MM.1S (cell line): ENCODE measurements around the gene FEN1.

Source experiments
- CTCF ChIP-seq: fragments of 300-600 bp; sonication (generic); IDR thresholded peaks from 2 replicates; pipeline ENCODE4 v1.5.1; 2016; ENCODE audit warnings: antibody characterized with exemption, low read length, mixed read lengths
- EZH2 ChIP-seq: fragments of 300-600 bp; sonication (generic); optimal IDR thresholded peaks from 2 replicates; pipeline ENCODE3; 2017; ENCODE audit warnings: low read depth, mild to moderate bottlenecking, antibody characterized with exemption, low read length, mixed read lengths
- EZH2phosphoT487 ChIP-seq: fragments of 300-600 bp; sonication (generic); IDR thresholded peaks from 2 replicates; pipeline ENCODE4 v1.6.1; 2018; ENCODE audit warnings: antibody characterized with exemption, low read length

- no peak for TF ChIP-seq EZH2phosphoT487
- no peak for TF ChIP-seq CTCF
- TF ChIP-seq EZH2, result no peak
Measured at GRCh38 chr11:61838501-61838900, 45.8 kb downstream of the FEN1 start.
